HG02973 (cell line): ENCODE results near the gene DCAF5.

ENCODE experiments used
- ATAC-seq: cut with Tn5 transposase; IDR thresholded peaks from one replicate; pipeline ENCODE4 v1.9.1; 2021; ENCODE audit warnings: moderate library complexity; ENCODE audit not compliant: unreplicated experiment

The DCAF5 gene

GRCh38 chr14:69010648-69011047, 142.3 kb downstream of the DCAF5 start:
- no peak for ATAC-seq

- ATAC-seq: no peak
Observed at GRCh38 chr14:69008421-69008884, 144.5 kb downstream of the DCAF5 start.

- ATAC-seq: no peak
Observed at GRCh38 chr14:69006346-69006745, 146.6 kb downstream of the DCAF5 start.

- ATAC-seq: no peak
Observed at GRCh38 chr14:69005432-69006148, 147.3 kb downstream of the DCAF5 start.

- no peak for ATAC-seq
Observed at GRCh38 chr14:69004731-69005431, 148.0 kb downstream of the DCAF5 start.

- no peak for ATAC-seq
Observed at GRCh38 chr14:69003626-69004025, 149.3 kb downstream of the DCAF5 start.

- ATAC-seq: no peak
Observed at GRCh38 chr14:69002069-69002468, 150.8 kb downstream of the DCAF5 start.

GRCh38 chr14:69001375-69001774, 151.5 kb downstream of the DCAF5 start:
- no peak for ATAC-seq
